ENCODE measurements around the gene OR4D10.

The OR4D10 gene

GRCh38 chr11:59528711-59529110 lies 55.6 kb downstream of the OR4D10 start:
- no peak for DNase-seq (ENCODE audit: low read depth)

Data from GM04504 (cell line).